ENCODE results near the gene LUZP4. TPM values are rescaled to one million over a fixed set of nuclear protein-coding genes. Genes with fewer than 3 reads are reported as not detected.
A peak's percentile ranks its signal among the peaks of the same experiment; 100 is the strongest.

LUZP4 gene
- total and polyA plus RNA-seq, 12 donors, result not detected

- H3K27ac ChIP-seq, result no peak overlapping the region
- 68 to 97% (median 88%) methylated on average over 1 of the region's 1 CpG for WGBS, 4 donors
- H3K4me1 ChIP-seq (replicated peaks in 1 of 2), result no peaks in the 10 kb centered on the region
- no peak for TF ChIP-seq CTCF (IDR thresholded peaks at IDR 0.05)
- no peak for TF ChIP-seq POLR2A (IDR thresholded peaks at IDR 0.05)
- peaks cover 11% of the 10 kb centered on the region for H3K27me3 ChIP-seq
- no peaks in the 10 kb centered on the region for H3K9me3 ChIP-seq (replicated peaks in 1 of 3)
- no peaks in the 10 kb centered on the region for H3K36me3 ChIP-seq (replicated peaks in 1 of 2)
- no peak for DNase-seq
- H3K4me3 ChIP-seq, result no peak overlapping the region
- intact Hi-C loops (cut with DNase I), result no loop called here
Observed at GRCh38 chrX:115297189-115297588, 7.7 kb downstream of the LUZP4 start.

DNA sequence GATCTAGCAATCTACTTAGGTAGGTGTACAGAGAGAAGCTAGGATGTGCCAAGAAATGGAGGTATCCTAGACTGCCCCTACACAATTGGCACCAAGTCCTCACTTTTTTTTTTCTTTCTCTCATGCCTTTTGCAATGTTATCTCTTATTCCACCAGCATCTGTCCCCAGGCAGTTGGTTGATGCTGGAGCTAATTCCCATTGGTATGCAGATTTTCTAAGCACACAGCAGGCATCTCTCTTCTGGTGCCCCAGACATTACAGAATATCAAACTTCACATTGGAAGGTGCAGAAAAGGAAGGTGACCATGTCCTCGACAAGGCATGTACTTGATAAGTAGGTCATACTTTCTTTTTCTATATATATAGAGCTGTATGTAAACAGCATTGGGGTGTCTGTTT lies 21.6 kb downstream of the LUZP4 start:
- H3K4me1 ChIP-seq (replicated peaks in 1 of 2), result peaks cover 0 to 3% of the 10 kb centered on the region in 2 donors
- H3K27ac ChIP-seq, result peak overlapping the region in 1 of 5 donors; percentile 9
- no peaks in the 10 kb centered on the region for H3K36me3 ChIP-seq (replicated peaks in 1 of 2)
- H3K4me3 ChIP-seq, result no peak overlapping the region
- H3K27me3 ChIP-seq, result peaks cover 17% of the 10 kb centered on the region
- DNase-seq, result no peak
- 5 to 44% (median 33%) methylated on average over 1 of the region's 1 CpG; no CpG with 5 or more reads in 1 of the 4 donors for WGBS, 4 donors
- TF ChIP-seq POLR2A (IDR thresholded peaks at IDR 0.05) (no peak), CTCF (IDR thresholded peaks at IDR 0.05) (no peak)
- no peaks in the 10 kb centered on the region for H3K9me3 ChIP-seq (replicated peaks in 1 of 3)
- intact Hi-C loops (cut with DNase I), result no loop called here

DNA sequence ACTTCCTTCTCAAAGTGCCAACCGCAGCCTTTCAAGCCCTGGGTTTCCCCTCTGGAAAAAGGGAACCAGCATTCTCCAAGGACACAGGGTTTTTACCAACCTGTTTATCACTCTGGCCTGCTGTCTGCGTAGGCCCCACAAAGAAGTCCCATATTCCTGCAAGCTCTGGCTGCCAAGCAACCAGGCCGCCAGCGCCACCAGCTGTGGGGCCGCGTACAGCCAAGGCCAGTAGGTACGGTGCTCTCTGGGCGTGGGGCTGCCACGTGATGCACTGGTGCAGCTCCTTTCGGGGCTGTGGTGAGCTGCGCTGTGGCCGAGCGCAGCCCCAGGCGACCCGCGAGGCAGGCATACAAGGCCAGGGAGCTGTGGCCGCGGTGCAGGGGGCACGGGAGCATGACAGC lies 22.1 kb downstream of the LUZP4 start:
- Histone ChIP-seq H3K27ac (peak overlapping the region in 1 of 5 donors; percentile 9), H3K4me1 (replicated peaks in 1 of 2) (peaks cover 0 to 3% of the 10 kb centered on the region in 2 donors), H3K9me3 (replicated peaks in 1 of 3) (no peaks in the 10 kb centered on the region), H3K36me3 (replicated peaks in 1 of 2) (no peaks in the 10 kb centered on the region), H3K27me3 (peaks cover 17% of the 10 kb centered on the region), H3K4me3 (no peak overlapping the region)
- intact Hi-C loops (cut with DNase I), result no loop called here
- WGBS, 4 donors, result 16 to 29% (median 19%) methylated on average over 1 to 19 of the region's 19 CpGs
- no peak for TF ChIP-seq CTCF (IDR thresholded peaks at IDR 0.05)
- TF ChIP-seq POLR2A (IDR thresholded peaks at IDR 0.05), result no peak
- DNase-seq, result peak; percentile 48 to 85 (median 76)

DNA sequence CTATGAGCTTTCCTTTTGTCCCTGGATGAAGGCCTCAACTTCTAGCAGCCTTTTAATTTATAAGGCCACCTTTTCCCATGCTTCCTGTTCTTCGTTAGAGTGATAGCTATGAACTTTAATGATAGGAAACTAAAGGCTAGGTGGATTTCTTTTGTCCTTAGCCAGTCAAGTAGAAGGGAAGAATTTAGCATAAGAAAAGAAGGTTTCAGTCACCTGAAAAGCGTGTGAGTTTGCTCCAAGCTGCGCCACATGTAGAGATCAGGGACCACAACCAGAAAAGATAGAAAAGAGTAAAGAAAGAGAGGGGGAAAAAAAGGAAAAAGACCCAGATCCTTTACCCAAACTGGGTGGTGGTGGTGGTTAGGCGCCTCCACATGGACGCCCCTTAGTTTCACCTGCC lies 28.6 kb downstream of the LUZP4 start:
- Histone ChIP-seq H3K4me1 (replicated peaks in 1 of 2) (no peaks in the 10 kb centered on the region), H3K27ac (no peak overlapping the region), H3K9me3 (replicated peaks in 1 of 3) (no peaks in the 10 kb centered on the region), H3K27me3 (peaks cover 8% of the 10 kb centered on the region), H3K36me3 (replicated peaks in 1 of 2) (no peaks in the 10 kb centered on the region), H3K4me3 (no peak overlapping the region)
- WGBS, 4 donors, result 50 to 89% (median 66%) methylated on average over 5 of the region's 5 CpGs
- DNase-seq, result no peak
- intact Hi-C loops (cut with DNase I), result no loop called here
- TF ChIP-seq CTCF (IDR thresholded peaks at IDR 0.05) (no peak), POLR2A (IDR thresholded peaks at IDR 0.05) (no peak)

Data from adrenal gland (tissue), 12 donors.